OCI-LY7 (cell line): ENCODE results near the gene CD300A.

Experiments
- CTCF ChIP-seq: fragments of 200-600 bp; sonication (generic); conservative IDR thresholded peaks from 2 replicates; pipeline ENCODE4 v1.5.1; 2014; ENCODE audit warnings: mild to moderate bottlenecking, antibody characterized with exemption, low read length, moderate library complexity, mixed read lengths
- EZH2phosphoT487 ChIP-seq: fragments of 200-600 bp; sonication (generic); IDR thresholded peaks from 2 replicates; pipeline ENCODE4 v1.6.1; 2018; ENCODE audit warnings: low read depth, borderline replicate concordance, mild to moderate bottlenecking, mixed run types, antibody characterized with exemption, low read length, moderate library complexity, mixed read lengths

GRCh38 chr17:74515941-74516340 lies 49.5 kb downstream of the CD300A start:
- TF ChIP-seq CTCF, result no peak
- TF ChIP-seq EZH2phosphoT487, result no peak
